ENCODE results near the gene CBX1. TPM values are rescaled to one million over a fixed set of nuclear protein-coding genes. Genes with fewer than 3 reads are reported as not detected.

The CBX1 gene
- total and polyA plus RNA-seq, 2 of the 13 experiments (the other 11 are each of a cell fraction or from before 2014, with no cell fraction given), result 17.8 to 108 TPM

DNA sequence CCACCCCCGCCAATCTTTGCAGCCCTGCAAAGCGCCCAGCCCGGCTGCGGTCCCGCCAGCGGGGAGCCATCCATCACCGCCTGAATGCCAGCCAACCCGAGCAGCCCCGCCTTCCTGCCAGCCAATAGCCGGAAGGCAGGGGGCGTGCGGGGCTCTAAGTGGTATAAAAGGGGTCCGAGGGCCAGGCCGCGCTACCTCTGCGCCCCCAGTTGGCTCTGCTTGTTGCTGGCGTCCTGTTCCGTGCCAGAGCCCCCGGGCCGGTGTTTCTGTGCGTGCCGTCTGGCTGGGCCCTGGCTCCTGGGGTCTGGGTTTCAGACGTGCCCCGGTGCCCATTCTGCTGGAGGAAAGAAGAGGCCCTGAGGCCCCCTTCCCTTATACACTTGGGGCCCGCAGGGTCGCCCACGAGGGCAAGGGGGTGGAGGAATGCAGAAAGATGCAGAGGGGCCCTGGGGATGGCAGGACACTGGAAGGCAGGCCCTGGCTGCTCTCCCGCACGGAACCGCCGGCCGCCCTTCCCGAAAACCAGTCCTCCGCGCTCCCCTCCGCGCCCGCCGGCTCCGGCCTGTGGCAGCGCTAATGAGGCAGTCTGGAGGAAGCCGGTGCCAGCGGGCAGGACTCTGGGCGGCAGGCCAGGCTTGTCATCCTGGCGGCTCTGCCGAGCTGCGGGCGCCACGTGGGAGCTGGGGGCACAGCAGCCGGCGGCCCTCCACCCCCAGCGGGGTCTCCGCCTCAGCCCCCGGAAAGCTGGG, 77.7 kb downstream of the CBX1 start (continued):
- TF ChIP-seq, protein P1, sequence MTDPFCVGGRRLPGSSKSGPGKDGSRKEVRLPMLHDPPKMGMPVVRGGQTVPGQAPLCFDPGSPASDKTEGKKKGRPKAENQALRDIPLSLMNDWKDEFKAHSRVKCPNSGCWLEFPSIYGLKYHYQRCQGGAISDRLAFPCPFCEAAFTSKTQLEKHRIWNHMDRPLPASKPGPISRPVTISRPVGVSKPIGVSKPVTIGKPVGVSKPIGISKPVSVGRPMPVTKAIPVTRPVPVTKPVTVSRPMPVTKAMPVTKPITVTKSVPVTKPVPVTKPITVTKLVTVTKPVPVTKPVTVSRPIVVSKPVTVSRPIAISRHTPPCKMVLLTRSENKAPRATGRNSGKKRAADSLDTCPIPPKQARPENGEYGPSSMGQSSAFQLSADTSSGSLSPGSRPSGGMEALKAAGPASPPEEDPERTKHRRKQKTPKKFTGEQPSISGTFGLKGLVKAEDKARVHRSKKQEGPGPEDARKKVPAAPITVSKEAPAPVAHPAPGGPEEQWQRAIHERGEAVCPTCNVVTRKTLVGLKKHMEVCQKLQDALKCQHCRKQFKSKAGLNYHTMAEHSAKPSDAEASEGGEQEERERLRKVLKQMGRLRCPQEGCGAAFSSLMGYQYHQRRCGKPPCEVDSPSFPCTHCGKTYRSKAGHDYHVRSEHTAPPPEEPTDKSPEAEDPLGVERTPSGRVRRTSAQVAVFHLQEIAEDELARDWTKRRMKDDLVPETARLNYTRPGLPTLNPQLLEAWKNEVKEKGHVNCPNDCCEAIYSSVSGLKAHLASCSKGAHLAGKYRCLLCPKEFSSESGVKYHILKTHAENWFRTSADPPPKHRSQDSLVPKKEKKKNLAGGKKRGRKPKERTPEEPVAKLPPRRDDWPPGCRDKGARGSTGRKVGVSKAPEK (CRISPR knock-in tag; IDR thresholded peaks at IDR 0.05; ENCODE audit: borderline replicate concordance), result no peak
- TF ChIP-seq ZNF614 (CRISPR knock-in tag; IDR thresholded peaks at IDR 0.05; ENCODE audit: borderline replicate concordance) (no peak), ZFP36 (IDR thresholded peaks at IDR 0.05; ENCODE audit: borderline replicate concordance, low read depth, low read length, partially characterized antibody) (no peak), ZNF891 (CRISPR knock-in tag; IDR thresholded peaks at IDR 0.05) (no peak), DMAP1 (CRISPR knock-in tag; IDR thresholded peaks at IDR 0.05) (no peak), KDM3A (CRISPR knock-in tag; IDR thresholded peaks at IDR 0.05; ENCODE audit: low read depth) (no peak), PPARG (CRISPR knock-in tag; conservative IDR thresholded peaks at IDR 0.05) (no peak), ZNF616 (CRISPR knock-in tag; IDR thresholded peaks at IDR 0.05; ENCODE audit: low read depth) (no peak), ZNF460 (CRISPR knock-in tag; IDR thresholded peaks at IDR 0.05; ENCODE audit: borderline replicate concordance) (no peak), PHF20 (CRISPR knock-in tag; IDR thresholded peaks at IDR 0.05) (no peak), ZNF501 (CRISPR knock-in tag; IDR thresholded peaks at IDR 0.05) (peak; percentile 43), ZSCAN29 (CRISPR knock-in tag; conservative IDR thresholded peaks at IDR 0.05) (0 out of 2 replicates have a peak, but pooled peaks have one; percentile 34), MAFK (conservative IDR thresholded peaks at IDR 0.05 in 1 of 2, IDR thresholded peaks at IDR 0.05 in 1 of 2; ENCODE audit: low read length in 2 of 2) (no peak), CENPT (CRISPR knock-in tag; IDR thresholded peaks at IDR 0.05; ENCODE audit: low read depth) (no peak), ZNF562 (CRISPR knock-in tag; IDR thresholded peaks at IDR 0.05; ENCODE audit: borderline replicate concordance) (no peak), ZNF543 (CRISPR knock-in tag; IDR thresholded peaks at IDR 0.05) (peak; percentile 72; the same call in 1 of the 2 replicates), YEATS2 (CRISPR knock-in tag; IDR thresholded peaks at IDR 0.05; ENCODE audit: borderline replicate concordance) (no peak), IKZF4 (CRISPR knock-in tag; IDR thresholded peaks at IDR 0.05; ENCODE audit: borderline replicate concordance, low read depth, not compliant biosample characterization) (peak; percentile 24), TP53 (CRISPR knock-in tag; conservative IDR thresholded peaks at IDR 0.05) (no peak)
- TF ChIP-seq, protein P2, sequence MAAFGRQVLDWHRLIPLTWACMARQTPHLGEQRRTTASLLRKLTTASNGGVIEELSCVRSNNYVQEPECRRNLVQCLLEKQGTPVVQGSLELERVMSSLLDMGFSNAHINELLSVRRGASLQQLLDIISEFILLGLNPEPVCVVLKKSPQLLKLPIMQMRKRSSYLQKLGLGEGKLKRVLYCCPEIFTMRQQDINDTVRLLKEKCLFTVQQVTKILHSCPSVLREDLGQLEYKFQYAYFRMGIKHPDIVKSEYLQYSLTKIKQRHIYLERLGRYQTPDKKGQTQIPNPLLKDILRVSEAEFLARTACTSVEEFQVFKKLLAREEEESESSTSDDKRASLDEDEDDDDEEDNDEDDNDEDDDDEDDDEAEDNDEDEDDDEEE (CRISPR knock-in tag; IDR thresholded peaks at IDR 0.05), result 0 out of 2 replicates have a peak, but pooled peaks have one; percentile 70
- TF ChIP-seq, protein P3, sequence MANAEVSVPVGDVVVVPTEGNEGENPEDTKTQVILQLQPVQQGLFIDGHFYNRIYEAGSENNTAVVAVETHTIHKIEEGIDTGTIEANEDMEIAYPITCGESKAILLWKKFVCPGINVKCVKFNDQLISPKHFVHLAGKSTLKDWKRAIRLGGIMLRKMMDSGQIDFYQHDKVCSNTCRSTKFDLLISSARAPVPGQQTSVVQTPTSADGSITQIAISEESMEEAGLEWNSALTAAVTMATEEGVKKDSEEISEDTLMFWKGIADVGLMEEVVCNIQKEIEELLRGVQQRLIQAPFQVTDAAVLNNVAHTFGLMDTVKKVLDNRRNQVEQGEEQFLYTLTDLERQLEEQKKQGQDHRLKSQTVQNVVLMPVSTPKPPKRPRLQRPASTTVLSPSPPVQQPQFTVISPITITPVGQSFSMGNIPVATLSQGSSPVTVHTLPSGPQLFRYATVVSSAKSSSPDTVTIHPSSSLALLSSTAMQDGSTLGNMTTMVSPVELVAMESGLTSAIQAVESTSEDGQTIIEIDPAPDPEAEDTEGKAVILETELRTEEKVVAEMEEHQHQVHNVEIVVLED (CRISPR knock-in tag; IDR thresholded peaks at IDR 0.05; ENCODE audit: borderline replicate concordance), result no peak
- TF ChIP-seq, protein P4, sequence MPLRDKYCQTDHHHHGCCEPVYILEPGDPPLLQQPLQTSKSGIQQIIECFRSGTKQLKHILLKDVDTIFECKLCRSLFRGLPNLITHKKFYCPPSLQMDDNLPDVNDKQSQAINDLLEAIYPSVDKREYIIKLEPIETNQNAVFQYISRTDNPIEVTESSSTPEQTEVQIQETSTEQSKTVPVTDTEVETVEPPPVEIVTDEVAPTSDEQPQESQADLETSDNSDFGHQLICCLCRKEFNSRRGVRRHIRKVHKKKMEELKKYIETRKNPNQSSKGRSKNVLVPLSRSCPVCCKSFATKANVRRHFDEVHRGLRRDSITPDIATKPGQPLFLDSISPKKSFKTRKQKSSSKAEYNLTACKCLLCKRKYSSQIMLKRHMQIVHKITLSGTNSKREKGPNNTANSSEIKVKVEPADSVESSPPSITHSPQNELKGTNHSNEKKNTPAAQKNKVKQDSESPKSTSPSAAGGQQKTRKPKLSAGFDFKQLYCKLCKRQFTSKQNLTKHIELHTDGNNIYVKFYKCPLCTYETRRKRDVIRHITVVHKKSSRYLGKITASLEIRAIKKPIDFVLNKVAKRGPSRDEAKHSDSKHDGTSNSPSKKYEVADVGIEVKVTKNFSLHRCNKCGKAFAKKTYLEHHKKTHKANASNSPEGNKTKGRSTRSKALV (CRISPR knock-in tag; IDR thresholded peaks at IDR 0.05), result peak; percentile 83; the same call in 1 of the 2 replicates
